B cell (primary cell): ENCODE results near the gene HHLA2. TPM values are rescaled to one million over a fixed set of nuclear protein-coding genes. Genes with fewer than 3 reads are reported as not detected.

Source experiments
- ATAC-seq: fragments of 200-7000 bp; cut with Tn5 transposase; one replicate; pipeline ENCODE4 v1.10.0; 2021; ENCODE audit warnings: low read depth, mild to moderate bottlenecking, moderate number of reproducible peaks, moderate library complexity
- CTCF ChIA-PET: fragments of 350-600 bp; sonication (Branson Sonifier 250); formaldehyde crosslinking; loops from one replicate; lab custom pipeline; 2021; ENCODE audit warnings: antibody characterized with exemption, inconsistent platforms; lab: Charles Lee
- POLR2A ChIA-PET: fragments of 350-600 bp; sonication (Branson Sonifier 250); formaldehyde crosslinking; loops from one replicate; lab custom pipeline; 2021; ENCODE audit warnings: antibody characterized with exemption; lab: Charles Lee
- DNase-seq: peaks from one replicate; pipeline ENCODE4 v3.0.0; 2013
- H2AFZ ChIP-seq: 2 replicates; pipeline ENCODE4 v1.6.1; 2012; ENCODE audit warnings: mild to moderate bottlenecking, low read depth, low read length; ENCODE audit not compliant: insufficient read depth, poor library complexity, severe bottlenecking
- H3K27ac ChIP-seq, 2 donors: 1 replicate in 1 of 2; 2 replicates in 1 of 2; pipeline ENCODE4 v1.5.1; 2012 to 2013; ENCODE audit warnings: low read length in 2 of 2, mild to moderate bottlenecking in 2 of 2, moderate library complexity in 1 of 2
- H3K27me3 ChIP-seq, 4 experiments: fragments of 200-600 bp in 1 of 4; sonication (generic) in 1 of 4; replicated peaks in 1 of 4; 1 replicate in 2 of 4; 2 replicates in 2 of 4; pipeline versions ENCODE4 v1.6.1 to v1.7.0; 2013 to 2016; ENCODE audit warnings: low read length in 3 of 4, mild to moderate bottlenecking in 2 of 4, mixed read lengths in 1 of 4, moderate library complexity in 1 of 4; ENCODE audit not compliant: insufficient read depth in 4 of 4, control insufficient read depth in 3 of 4; ENCODE audit errors: control extremely low read depth in 1 of 4
- H3K36me3 ChIP-seq, 2 experiments: replicated peaks in 1 of 2; 1 replicate in 1 of 2; 2 replicates in 1 of 2; pipeline versions ENCODE4 v1.6.1 to v1.7.1; 2013; ENCODE audit warnings: low read length in 1 of 2; ENCODE audit not compliant: insufficient read depth in 2 of 2, control insufficient read depth in 1 of 2; ENCODE audit errors: control extremely low read depth in 1 of 2, extremely low read depth in 1 of 2
- H3K4me1 ChIP-seq, 2 donors: fragments of 200-600 bp in 1 of 2; sonication (generic) in 1 of 2; 1 replicate in 1 of 2; 2 replicates in 1 of 2; pipeline versions ENCODE4 v1.5.1 to v1.6.1; 2013 to 2017; ENCODE audit warnings: low read length in 2 of 2; ENCODE audit not compliant: control insufficient read depth in 2 of 2, insufficient read depth in 2 of 2
- H3K4me2 ChIP-seq: replicated peaks from 2 replicates; pipeline ENCODE3; 2012; ENCODE audit warnings: mild to moderate bottlenecking, low read depth, low read length; ENCODE audit not compliant: poor library complexity, severe bottlenecking
- H3K4me3 ChIP-seq, 5 experiments: fragments of 200-600 bp in 1 of 5; sonication (generic) in 1 of 5; 1 replicate in 3 of 5; 2 replicates in 2 of 5; pipeline versions ENCODE4 v1.5.1 to v1.7.0; 2011 to 2016; ENCODE audit warnings: low read length in 4 of 5, mild to moderate bottlenecking in 4 of 5, low read depth in 2 of 5, control low read depth in 1 of 5, moderate library complexity in 1 of 5; ENCODE audit not compliant: insufficient read depth in 1 of 5; ENCODE audit errors: control extremely low read depth in 1 of 5, extremely low read depth in 1 of 5
- H3K79me2 ChIP-seq: fragments of 200-600 bp; sonication (generic); one replicate; pipeline ENCODE4 v1.6.0; 2016; ENCODE audit warnings: low read length; ENCODE audit not compliant: control insufficient read depth, insufficient read depth
- H3K9ac ChIP-seq: fragments of 200-600 bp; sonication (generic); 2 replicates; pipeline ENCODE4 v1.6.1; 2017; ENCODE audit warnings: mild to moderate bottlenecking, low read length, moderate library complexity
- H3K9me3 ChIP-seq, 3 donors: one replicate each; pipeline versions ENCODE4 v1.6.1 to v1.7.1; 2013; ENCODE audit warnings: low read length in 2 of 3; ENCODE audit not compliant: control insufficient read depth in 2 of 3, insufficient read depth in 1 of 3; ENCODE audit errors: control extremely low read depth in 1 of 3
- H4K20me1 ChIP-seq: 2 replicates; pipeline ENCODE4 v1.6.0; 2012; ENCODE audit warnings: mild to moderate bottlenecking, low read length; ENCODE audit not compliant: insufficient read depth, control insufficient read depth, poor library complexity, severe bottlenecking
- H3K27ac Mint-ChIP-seq: one replicate; pipeline ENCODE4 v1.8.0; 2021; ENCODE audit warnings: mixed read lengths
- H3K27me3 Mint-ChIP-seq: one replicate; pipeline ENCODE4 v1.8.0; 2021; ENCODE audit warnings: mixed read lengths
- H3K4me1 Mint-ChIP-seq: one replicate; pipeline ENCODE4 v1.8.0; 2021; ENCODE audit warnings: mixed read lengths
- H3K4me3 Mint-ChIP-seq: one replicate; pipeline ENCODE4 v1.8.0; 2021; ENCODE audit warnings: mixed read lengths
- H3K9me3 Mint-ChIP-seq: one replicate; pipeline ENCODE4 v1.8.0; 2022; ENCODE audit warnings: mixed read lengths; ENCODE audit not compliant: insufficient read depth
- EZH2 ChIP-seq: IDR thresholded peaks from 2 replicates; pipeline ENCODE4 v1.6.1; 2012; ENCODE audit warnings: borderline replicate concordance, low read depth, mild to moderate bottlenecking, moderate library complexity, low read length; ENCODE audit not compliant: insufficient read depth, poor library complexity, severe bottlenecking
- WGBS: methylation state at CpG from one replicate; pipeline ENCODE4 v1.1.5; 2013; ENCODE audit warnings: missing lambda C conversion rate; ENCODE audit not compliant: insufficient coverage; 5-methylcytosine and 5-hydroxymethylcytosine counted together
- intact Hi-C: fragments of 100-400 bp; cut with micrococcal nuclease; formaldehyde crosslinking; loops from one replicate; pipeline ENCODE4 v1.10.0; 2022
- polyA plus RNA-seq: library from polyadenylated mRNA; depleted of rRNA; stranded (reverse); fragments of >200 nt; gene quantifications from 2 replicates; pipeline ENCODE4 v1.2.3, GENCODE V29; 2012
- total RNA-seq, 2 donors: library from RNA; stranded (reverse); fragments of 120-200 nt in 1 of 2; gene quantifications; 1 replicate in 1 of 2; 2 replicates in 1 of 2; pipeline versions ENCODE4 v1.2.3 to v1.2.4, GENCODE V29; 2013 to 2022
- TF ChIP-seq, protein P1 (sequence below): fragments of 200-600 bp; IDR thresholded peaks from one replicate; pipeline ENCODE4 v1.8.0; 2022; ENCODE audit warnings: antibody characterized with exemption, mild to moderate bottlenecking

The HHLA2 gene
- total and polyA plus RNA-seq, 2 donors (not counting 1 experiment from before 2014, with no cell fraction given) = 0.84 TPM

DNA sequence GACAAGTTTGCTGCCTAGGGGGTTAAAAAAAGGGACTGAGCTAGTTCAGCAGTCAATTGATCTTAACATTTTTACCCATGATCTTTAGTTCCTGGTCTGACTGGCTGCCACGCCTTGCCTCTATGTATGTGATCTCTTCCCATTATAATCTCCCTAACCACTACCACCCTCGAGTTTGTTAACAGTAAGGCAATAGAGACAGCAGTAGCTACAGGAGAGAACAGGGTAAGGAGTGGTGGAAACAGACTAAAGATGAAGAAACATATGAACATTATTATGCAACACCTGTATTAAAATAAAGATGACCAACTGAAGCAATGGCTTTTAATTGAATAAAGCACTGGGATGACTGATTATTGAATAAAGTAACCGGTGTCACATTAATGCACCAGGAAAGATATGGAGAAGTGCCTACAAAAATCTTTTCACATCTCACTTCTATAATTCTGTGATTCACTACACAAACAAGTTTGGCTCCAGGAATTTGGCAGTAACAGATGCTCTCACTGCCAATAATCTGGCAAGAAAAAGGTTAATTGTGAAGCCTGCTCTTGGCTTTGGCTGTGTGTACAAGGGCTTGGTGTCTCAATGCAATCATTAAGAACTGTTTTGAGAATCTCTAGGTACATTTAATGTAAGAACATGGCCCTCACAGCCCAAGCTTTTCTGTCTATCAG, 95.7 kb downstream of the HHLA2 start:
- Histone ChIP-seq H2AFZ (no peak overlapping the region), H3K4me2 (no peak overlapping the region), H3K4me3 (no peak overlapping the region), H3K27me3 (no peaks in the 10 kb centered on the region), H4K20me1 (no peaks in the 10 kb centered on the region), H3K27ac (no peak overlapping the region), H3K9ac (no peak overlapping the region), H3K79me2 (no peaks in the 10 kb centered on the region), H3K4me1 (peaks cover 20 to 24% of the 10 kb centered on the region in 2 donors), H3K36me3 (no peaks in the 10 kb centered on the region), H3K9me3 (no peaks in the 10 kb centered on the region)
- Mint-ChIP-seq H3K27ac (no peak overlapping the region), H3K4me1 (peaks cover 22% of the 10 kb centered on the region), H3K27me3 (peaks cover 4% of the 10 kb centered on the region), H3K4me3 (no peak overlapping the region), H3K9me3 (no peaks in the 10 kb centered on the region)
- intact Hi-C loops = no loop called here
- DNase-seq (no peak), ATAC-seq (no peak)
- ChIA-PET POLR2A (no interaction called here), CTCF (interaction anchor here (2.1 kb wide), 1 partner anchor 17 kb away, joined by 4 read pairs; no protein-coding TSS in a partner anchor)
- TF ChIP-seq, protein P1, sequence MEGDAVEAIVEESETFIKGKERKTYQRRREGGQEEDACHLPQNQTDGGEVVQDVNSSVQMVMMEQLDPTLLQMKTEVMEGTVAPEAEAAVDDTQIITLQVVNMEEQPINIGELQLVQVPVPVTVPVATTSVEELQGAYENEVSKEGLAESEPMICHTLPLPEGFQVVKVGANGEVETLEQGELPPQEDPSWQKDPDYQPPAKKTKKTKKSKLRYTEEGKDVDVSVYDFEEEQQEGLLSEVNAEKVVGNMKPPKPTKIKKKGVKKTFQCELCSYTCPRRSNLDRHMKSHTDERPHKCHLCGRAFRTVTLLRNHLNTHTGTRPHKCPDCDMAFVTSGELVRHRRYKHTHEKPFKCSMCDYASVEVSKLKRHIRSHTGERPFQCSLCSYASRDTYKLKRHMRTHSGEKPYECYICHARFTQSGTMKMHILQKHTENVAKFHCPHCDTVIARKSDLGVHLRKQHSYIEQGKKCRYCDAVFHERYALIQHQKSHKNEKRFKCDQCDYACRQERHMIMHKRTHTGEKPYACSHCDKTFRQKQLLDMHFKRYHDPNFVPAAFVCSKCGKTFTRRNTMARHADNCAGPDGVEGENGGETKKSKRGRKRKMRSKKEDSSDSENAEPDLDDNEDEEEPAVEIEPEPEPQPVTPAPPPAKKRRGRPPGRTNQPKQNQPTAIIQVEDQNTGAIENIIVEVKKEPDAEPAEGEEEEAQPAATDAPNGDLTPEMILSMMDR = no peak
- no peak for TF ChIP-seq EZH2
- WGBS = no CpG with 5 or more reads among the region's 3 CpGs

DNA sequence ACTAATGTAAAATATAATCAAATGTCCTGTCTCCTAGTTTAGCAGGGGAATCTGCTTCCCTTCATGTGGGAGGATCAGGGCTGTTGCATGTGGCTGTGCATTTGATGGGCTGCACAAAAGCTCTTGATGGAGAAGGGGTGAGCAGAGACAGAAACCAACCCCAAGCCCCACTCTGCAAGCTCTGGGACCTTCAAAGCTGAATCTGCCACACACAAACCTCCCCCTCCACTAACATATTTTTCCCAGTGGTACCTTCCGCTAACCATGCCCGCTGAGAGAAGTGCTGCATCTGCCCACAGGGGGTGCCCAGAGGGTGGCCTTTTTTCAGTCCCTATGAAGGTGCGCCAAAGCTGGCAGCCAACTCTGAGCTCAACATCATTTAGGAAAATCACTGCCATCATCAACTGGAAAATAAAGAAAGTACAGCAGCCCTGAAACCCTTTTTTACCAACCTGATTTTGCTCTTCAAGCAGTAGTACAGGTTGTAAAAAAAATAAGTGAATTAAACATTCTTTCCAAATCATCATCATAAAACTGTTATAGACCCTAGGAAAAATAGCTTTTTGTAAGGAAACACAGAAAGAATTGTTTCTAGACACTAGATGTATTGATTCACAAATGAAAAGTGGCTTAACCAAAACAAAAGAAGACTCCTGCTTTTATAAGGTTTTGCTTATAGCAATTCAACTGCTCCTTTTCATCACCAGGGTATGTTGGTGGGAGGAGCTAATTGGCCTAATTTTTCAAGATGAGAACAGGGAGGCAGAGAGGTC, 97.0 kb downstream of the HHLA2 start:
- H2AFZ ChIP-seq = no peak overlapping the region
- H3K27ac ChIP-seq = no peak overlapping the region
- H3K4me2 ChIP-seq = no peak overlapping the region
- Mint-ChIP-seq H3K9me3 (no peaks in the 10 kb centered on the region), H3K27ac (no peak overlapping the region), H3K4me3 (no peak overlapping the region), H3K27me3 (peaks cover 4% of the 10 kb centered on the region), H3K4me1 (peaks cover 14% of the 10 kb centered on the region)
- POLR2A ChIA-PET = no interaction called here
- H3K9ac ChIP-seq = no peak overlapping the region
- no peaks in the 10 kb centered on the region for H3K9me3 ChIP-seq
- intact Hi-C loops = no loop called here
- peaks cover 13 to 15% of the 10 kb centered on the region in 2 donors for H3K4me1 ChIP-seq
- no peaks in the 10 kb centered on the region for H3K79me2 ChIP-seq
- WGBS = 57% methylated on average over 2 of the region's 3 CpGs
- no peaks in the 10 kb centered on the region for H4K20me1 ChIP-seq
- H3K36me3 ChIP-seq = no peaks in the 10 kb centered on the region
- CTCF ChIA-PET = interaction anchor here (0.6 to 2.1 kb wide), 3 partner anchors 10 to 16 kb away, joined by 3 to 4 read pairs (median 4); no protein-coding TSS in a partner anchor
- no peak overlapping the region for H3K4me3 ChIP-seq
- no peaks in the 10 kb centered on the region for H3K27me3 ChIP-seq
- no peak for TF ChIP-seq EZH2
- TF ChIP-seq, protein P1 = no peak
- DNase-seq (no peak), ATAC-seq (no peak)
